Tibial nerve (tissue), 4 donors: ENCODE data around the gene RCOR2. TPM values are rescaled to one million over a fixed set of nuclear protein-coding genes. Genes with fewer than 3 reads are reported as not detected.

Experiments
- DNase-seq, 2 donors: peaks; one replicate each; pipeline ENCODE4 v3.0.0-alpha.2; 2019; ENCODE audit warnings: low spot score in 2 of 2
- H3K27ac ChIP-seq, 4 donors: fragments of 200-600 bp; sonication (generic) in 3 of 4; one replicate each; pipeline ENCODE4 v1.5.1; 2017 to 2019; ENCODE audit warnings: mild to moderate bottlenecking in 1 of 4
- H3K27me3 ChIP-seq, 2 donors: fragments of 200-600 bp; sonication (generic) in 1 of 2; one replicate each; pipeline versions ENCODE4 v1.5.1 to v1.6.0; 2017 to 2019
- H3K36me3 ChIP-seq, 3 donors: fragments of 200-600 bp; sonication (generic); one replicate each; pipeline ENCODE4 v1.5.1; 2018 to 2019
- H3K4me1 ChIP-seq, 4 donors: fragments of 200-600 bp; sonication (generic) in 3 of 4; one replicate each; pipeline ENCODE4 v1.5.1; 2017 to 2019
- H3K4me3 ChIP-seq, 4 donors: fragments of 200-600 bp; sonication (generic) in 3 of 4; one replicate each; pipeline ENCODE4 v1.5.1; 2017 to 2019; ENCODE audit warnings: mild to moderate bottlenecking in 1 of 4, moderate library complexity in 1 of 4
- H3K9me3 ChIP-seq, 4 donors: fragments of 200-600 bp; sonication (generic) in 3 of 4; one replicate each; pipeline ENCODE4 v1.5.1; 2017 to 2019
- EP300 ChIP-seq, 2 donors: sonication (generic); formaldehyde crosslinking; IDR thresholded peaks; one replicate each; pipeline ENCODE4 v1.6.1; 2017; ENCODE audit warnings: antibody characterized with exemption in 2 of 2, mild to moderate bottlenecking in 1 of 2
- POLR2A ChIP-seq, 2 donors: fragments of 450-650 bp; IDR thresholded peaks; one replicate each; pipeline ENCODE4 v1.6.1; 2017; ENCODE audit warnings: antibody characterized with exemption in 2 of 2, mild to moderate bottlenecking in 2 of 2, moderate library complexity in 2 of 2
- WGBS, 2 donors: methylation state at CpG; one replicate each; pipeline ENCODE4 v1.1.5; 2018; 5-methylcytosine and 5-hydroxymethylcytosine counted together
- total RNA-seq, 4 donors: library from RNA; depleted of rRNA; stranded (reverse); fragments of >200 nt; gene quantifications; one replicate each; pipeline ENCODE4 v1.1.0, GENCODE V29; 2016
- TF ChIP-seq, protein P1 (sequence below), 5 experiments: fragments of 200-600 bp in 3 of 5; fragments of 450-650 bp in 2 of 5; sonication (generic) in 3 of 5; IDR thresholded peaks; one replicate each; pipeline ENCODE4 v1.5.1; 2016 to 2019; ENCODE audit warnings: antibody characterized with exemption in 5 of 5, mild to moderate bottlenecking in 3 of 5, moderate library complexity in 2 of 5

Gene RCOR2
- total RNA-seq, 4 donors from 2014 or later: 0.22 to 1.6 TPM; not detected in 2

DNA sequence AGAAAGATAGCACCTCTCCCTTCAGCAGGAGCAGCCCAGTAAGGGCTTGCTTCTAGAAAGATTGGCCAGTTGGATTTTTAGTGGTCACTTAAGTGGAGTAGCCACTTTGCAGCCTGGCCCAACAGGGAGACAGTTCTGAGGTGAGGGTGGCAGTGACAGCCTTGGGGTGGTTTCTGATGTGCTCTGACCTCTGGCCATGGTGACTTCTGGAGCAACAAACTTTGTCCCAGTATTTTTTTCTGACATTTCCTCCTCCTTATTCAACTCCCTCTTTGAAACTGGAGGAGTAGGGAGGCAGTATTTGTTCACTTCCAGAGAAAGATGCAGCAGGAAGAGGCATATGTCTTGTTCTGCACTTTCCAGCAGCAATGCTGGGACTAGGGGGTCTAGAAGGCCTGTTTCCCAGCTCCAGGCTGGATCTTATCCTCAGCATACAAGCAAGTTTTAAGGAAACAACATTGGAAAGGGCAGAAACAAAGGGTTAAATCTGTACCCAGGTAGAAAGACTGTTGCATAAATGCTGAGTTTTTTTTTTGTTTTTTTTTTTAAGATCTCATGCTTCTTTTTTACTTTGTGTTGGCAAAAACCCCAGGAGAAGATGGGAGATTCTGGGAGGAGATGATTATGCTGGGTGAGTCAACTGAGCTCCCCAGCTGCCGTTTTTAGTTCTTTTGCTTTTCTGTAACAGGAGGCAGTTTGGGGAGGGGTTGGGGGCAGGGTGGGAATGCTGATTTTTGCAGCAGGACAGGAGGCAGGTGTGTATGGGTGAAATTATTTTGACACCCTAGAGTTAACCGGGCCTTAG lies 37.2 kb downstream of the RCOR2 start:
- H3K27me3 ChIP-seq: no peaks in the 10 kb centered on the region
- no peaks in the 10 kb centered on the region for H3K9me3 ChIP-seq
- peaks cover 0 to 52% (median 17%) of the 10 kb centered on the region in 4 donors for H3K4me1 ChIP-seq
- H3K36me3 ChIP-seq: no peaks in the 10 kb centered on the region
- H3K27ac ChIP-seq: no peak overlapping the region
- TF ChIP-seq, protein P1, sequence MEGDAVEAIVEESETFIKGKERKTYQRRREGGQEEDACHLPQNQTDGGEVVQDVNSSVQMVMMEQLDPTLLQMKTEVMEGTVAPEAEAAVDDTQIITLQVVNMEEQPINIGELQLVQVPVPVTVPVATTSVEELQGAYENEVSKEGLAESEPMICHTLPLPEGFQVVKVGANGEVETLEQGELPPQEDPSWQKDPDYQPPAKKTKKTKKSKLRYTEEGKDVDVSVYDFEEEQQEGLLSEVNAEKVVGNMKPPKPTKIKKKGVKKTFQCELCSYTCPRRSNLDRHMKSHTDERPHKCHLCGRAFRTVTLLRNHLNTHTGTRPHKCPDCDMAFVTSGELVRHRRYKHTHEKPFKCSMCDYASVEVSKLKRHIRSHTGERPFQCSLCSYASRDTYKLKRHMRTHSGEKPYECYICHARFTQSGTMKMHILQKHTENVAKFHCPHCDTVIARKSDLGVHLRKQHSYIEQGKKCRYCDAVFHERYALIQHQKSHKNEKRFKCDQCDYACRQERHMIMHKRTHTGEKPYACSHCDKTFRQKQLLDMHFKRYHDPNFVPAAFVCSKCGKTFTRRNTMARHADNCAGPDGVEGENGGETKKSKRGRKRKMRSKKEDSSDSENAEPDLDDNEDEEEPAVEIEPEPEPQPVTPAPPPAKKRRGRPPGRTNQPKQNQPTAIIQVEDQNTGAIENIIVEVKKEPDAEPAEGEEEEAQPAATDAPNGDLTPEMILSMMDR (IDR thresholded peaks at IDR 0.05): no peak
- TF ChIP-seq EP300 (IDR thresholded peaks at IDR 0.05) (no peak), POLR2A (IDR thresholded peaks at IDR 0.05) (no peak)
- DNase-seq: no peak
- no peak overlapping the region for H3K4me3 ChIP-seq
- 13 to 15% methylated on average over 2 of the region's 2 CpGs for WGBS, 2 donors

DNA sequence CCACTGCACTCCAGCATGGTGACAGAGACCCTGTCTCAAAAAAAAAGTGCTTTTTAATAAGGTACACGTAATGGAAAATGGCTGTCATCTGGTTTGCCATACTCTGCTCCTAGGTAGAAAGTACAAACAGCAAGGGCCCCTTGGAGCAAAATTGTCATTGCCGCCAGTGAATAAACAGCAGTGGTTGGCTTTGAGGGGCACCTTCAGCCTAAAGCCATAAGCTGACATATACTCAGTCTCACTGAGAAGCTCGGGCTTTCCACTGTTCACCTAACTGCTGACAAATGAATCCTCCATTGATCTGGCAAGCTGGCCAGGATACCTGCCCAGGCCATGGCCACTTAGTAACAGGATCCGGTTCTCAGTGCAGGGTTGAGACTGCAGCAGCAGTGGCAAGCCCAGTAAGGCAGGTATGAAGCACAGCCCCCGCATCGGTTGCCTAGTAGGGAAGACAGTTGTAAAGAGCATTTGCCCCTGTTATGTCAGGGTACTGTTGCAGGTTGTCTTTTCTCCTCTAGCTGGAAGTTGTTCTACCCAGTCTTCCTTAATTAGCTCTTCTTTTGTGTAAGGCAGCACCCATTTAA lies 39.2 kb downstream of the RCOR2 start:
- no peaks in the 10 kb centered on the region for H3K36me3 ChIP-seq
- no peak overlapping the region for H3K27ac ChIP-seq
- WGBS, 2 donors: 91 to 93% methylated on average over 6 of the region's 6 CpGs
- H3K4me1 ChIP-seq: peaks cover 0 to 50% (median 28%) of the 10 kb centered on the region in 4 donors
- no peak for TF ChIP-seq POLR2A (IDR thresholded peaks at IDR 0.05)
- TF ChIP-seq, protein P1 (IDR thresholded peaks at IDR 0.05): no peak
- no peak for TF ChIP-seq EP300 (IDR thresholded peaks at IDR 0.05)
- DNase-seq: no peak
- no peaks in the 10 kb centered on the region for H3K27me3 ChIP-seq
- no peaks in the 10 kb centered on the region for H3K9me3 ChIP-seq
- no peak overlapping the region for H3K4me3 ChIP-seq

DNA sequence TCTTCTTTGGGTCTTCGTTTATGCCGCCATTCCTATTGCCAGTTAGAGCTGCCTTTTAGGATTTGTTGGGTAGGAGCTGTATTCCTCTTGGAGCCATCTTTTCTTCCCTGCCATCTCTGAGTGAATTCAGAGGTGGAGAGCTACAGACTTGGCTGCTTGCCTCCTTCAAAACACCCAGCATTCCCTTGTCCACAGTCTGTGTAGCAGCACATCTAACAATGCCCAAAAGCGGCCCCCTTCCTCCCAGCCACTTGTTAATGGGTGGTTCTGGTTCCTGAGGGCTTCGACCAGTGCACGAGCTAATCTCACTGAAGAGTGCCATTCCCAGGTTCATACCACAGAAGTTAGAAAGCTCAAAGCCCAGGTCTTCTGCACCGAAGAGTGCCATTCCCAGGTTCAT lies 40.3 kb downstream of the RCOR2 start:
- H3K4me1 ChIP-seq: peaks cover 0 to 58% (median 39%) of the 10 kb centered on the region in 4 donors
- H3K27ac ChIP-seq: no peak overlapping the region
- DNase-seq: no peak
- H3K36me3 ChIP-seq: no peaks in the 10 kb centered on the region
- H3K9me3 ChIP-seq: no peaks in the 10 kb centered on the region
- no peak overlapping the region for H3K4me3 ChIP-seq
- no peak for TF ChIP-seq EP300 (IDR thresholded peaks at IDR 0.05)
- TF ChIP-seq, protein P1 (IDR thresholded peaks at IDR 0.05): no peak
- TF ChIP-seq POLR2A (IDR thresholded peaks at IDR 0.05): no peak
- 85 to 93% methylated on average over 6 of the region's 6 CpGs for WGBS, 2 donors
- no peaks in the 10 kb centered on the region for H3K27me3 ChIP-seq

DNA sequence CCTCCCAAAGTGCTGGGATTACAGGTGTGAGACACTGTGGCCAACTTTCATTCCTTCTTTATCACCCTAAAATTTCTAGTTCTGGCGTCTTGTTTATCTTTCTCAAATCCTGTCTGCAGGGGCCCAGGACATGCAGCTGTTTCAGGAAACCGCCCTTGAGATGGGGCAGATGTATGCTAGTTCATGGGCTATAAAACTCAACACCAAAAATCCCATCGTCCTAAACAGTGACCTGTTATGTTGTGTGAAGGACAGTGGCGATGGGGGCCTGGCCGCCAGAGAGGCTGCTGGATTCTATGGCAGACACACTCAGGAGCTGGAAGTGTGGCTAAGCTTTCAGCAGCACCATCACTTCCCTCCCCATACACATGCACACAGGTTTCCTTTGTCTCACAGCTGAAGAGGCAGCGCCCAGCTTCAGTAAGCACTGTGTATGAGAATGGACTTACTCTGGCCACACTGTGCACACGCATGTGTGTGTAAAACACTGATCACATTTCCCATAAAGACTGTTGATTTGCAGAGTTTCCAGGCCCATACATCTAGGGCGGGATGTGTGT lies 41.4 kb downstream of the RCOR2 start:
- H3K27ac ChIP-seq: no peak overlapping the region
- H3K27me3 ChIP-seq: no peaks in the 10 kb centered on the region
- 81 to 83% methylated on average over 8 of the region's 8 CpGs for WGBS, 2 donors
- no peak for DNase-seq
- TF ChIP-seq EP300 (IDR thresholded peaks at IDR 0.05): no peak
- TF ChIP-seq, protein P1 (IDR thresholded peaks at IDR 0.05): no peak
- no peak for TF ChIP-seq POLR2A (IDR thresholded peaks at IDR 0.05)
- H3K36me3 ChIP-seq: no peaks in the 10 kb centered on the region
- H3K4me1 ChIP-seq: peaks cover 0 to 64% (median 45%) of the 10 kb centered on the region in 4 donors
- no peaks in the 10 kb centered on the region for H3K9me3 ChIP-seq
- H3K4me3 ChIP-seq: no peak overlapping the region

DNA sequence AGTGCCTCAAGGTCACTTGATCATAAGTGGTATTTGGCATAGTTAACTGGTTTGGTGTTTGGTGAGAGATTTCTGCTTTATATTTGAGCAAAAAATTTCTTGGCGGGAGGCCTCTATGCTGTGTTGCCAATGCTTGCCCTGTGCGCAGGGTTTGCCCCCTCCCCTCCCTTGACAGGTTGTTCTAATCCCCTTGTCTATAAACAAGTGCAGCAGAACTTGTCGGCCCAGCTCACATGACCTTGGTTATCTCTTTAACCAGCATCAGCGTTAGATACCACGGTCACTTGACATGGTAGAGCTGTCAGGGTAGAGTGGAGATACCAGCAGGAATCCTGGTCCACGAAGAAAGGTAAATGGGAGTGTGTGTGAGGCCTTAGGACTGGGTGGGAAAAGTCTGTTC lies 42.5 kb downstream of the RCOR2 start:
- DNase-seq: no peak
- no peak for TF ChIP-seq EP300 (IDR thresholded peaks at IDR 0.05)
- no peak for TF ChIP-seq POLR2A (IDR thresholded peaks at IDR 0.05)
- TF ChIP-seq, protein P1 (IDR thresholded peaks at IDR 0.05): no peak
- H3K9me3 ChIP-seq: no peaks in the 10 kb centered on the region
- no peaks in the 10 kb centered on the region for H3K36me3 ChIP-seq
- H3K4me1 ChIP-seq: peaks cover 0 to 64% (median 47%) of the 10 kb centered on the region in 4 donors
- H3K27me3 ChIP-seq: no peaks in the 10 kb centered on the region
- peak overlapping the region in 2 of 4 donors; percentile 2 to 6 for H3K27ac ChIP-seq
- H3K4me3 ChIP-seq: no peak overlapping the region
- WGBS, 2 donors: 71 to 77% methylated on average over 6 of the region's 6 CpGs
